Keratinocyte (primary cell): ENCODE measurements around the gene HSPB1.

Source experiments
- EZH2 ChIP-seq: IDR thresholded peaks from one replicate; pipeline ENCODE4 v1.6.1; 2012; ENCODE audit warnings: inconsistent platforms, mild to moderate bottlenecking, low read length, moderate library complexity
- TF ChIP-seq, protein P1 (sequence below), 3 experiments: IDR thresholded peaks in 1 of 3; conservative IDR thresholded peaks in 1 of 3; optimal IDR thresholded peaks in 1 of 3; 2 replicates in 2 of 3; 3 replicates in 1 of 3; pipeline versions ENCODE3 to v1.5.1; 2011; ENCODE audit warnings: low read length in 3 of 3, mild to moderate bottlenecking in 3 of 3, moderate library complexity in 2 of 3, control low read depth in 1 of 3, inconsistent platforms in 1 of 3; ENCODE audit not compliant: insufficient read depth in 2 of 3; ENCODE audit errors: extremely low read depth in 1 of 3

DNA sequence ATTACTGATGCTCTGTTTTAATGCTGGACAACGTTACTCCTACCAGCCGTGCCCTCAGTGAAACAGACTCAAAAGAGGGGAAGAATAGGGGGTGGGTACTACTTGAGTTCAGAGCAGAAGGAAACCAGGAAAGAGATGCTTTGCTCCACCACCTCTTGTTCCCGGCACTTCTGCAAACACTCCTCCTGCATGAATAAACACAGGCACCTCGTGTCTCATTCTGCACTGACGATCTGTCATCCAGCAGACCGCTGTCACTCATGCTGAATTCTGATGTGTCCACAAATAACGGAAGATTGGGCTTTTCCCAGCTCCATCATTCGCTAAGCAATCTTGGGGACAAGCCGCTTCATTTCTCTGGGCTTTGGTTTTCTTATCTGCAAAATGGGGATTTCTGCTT lies 29.6 kb downstream of the HSPB1 start:
- TF ChIP-seq, protein P1, sequence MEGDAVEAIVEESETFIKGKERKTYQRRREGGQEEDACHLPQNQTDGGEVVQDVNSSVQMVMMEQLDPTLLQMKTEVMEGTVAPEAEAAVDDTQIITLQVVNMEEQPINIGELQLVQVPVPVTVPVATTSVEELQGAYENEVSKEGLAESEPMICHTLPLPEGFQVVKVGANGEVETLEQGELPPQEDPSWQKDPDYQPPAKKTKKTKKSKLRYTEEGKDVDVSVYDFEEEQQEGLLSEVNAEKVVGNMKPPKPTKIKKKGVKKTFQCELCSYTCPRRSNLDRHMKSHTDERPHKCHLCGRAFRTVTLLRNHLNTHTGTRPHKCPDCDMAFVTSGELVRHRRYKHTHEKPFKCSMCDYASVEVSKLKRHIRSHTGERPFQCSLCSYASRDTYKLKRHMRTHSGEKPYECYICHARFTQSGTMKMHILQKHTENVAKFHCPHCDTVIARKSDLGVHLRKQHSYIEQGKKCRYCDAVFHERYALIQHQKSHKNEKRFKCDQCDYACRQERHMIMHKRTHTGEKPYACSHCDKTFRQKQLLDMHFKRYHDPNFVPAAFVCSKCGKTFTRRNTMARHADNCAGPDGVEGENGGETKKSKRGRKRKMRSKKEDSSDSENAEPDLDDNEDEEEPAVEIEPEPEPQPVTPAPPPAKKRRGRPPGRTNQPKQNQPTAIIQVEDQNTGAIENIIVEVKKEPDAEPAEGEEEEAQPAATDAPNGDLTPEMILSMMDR (optimal IDR thresholded peaks at IDR 0.05 in 1 of 3, IDR thresholded peaks at IDR 0.05 in 1 of 3, conservative IDR thresholded peaks at IDR 0.05 in 1 of 3; ENCODE audit: extremely low read depth in 1 of 3, insufficient read depth in 2 of 3, low read length in 3 of 3) = no peak
- no peak for TF ChIP-seq EZH2
